Cardiac fibroblast (primary cell): Measurements from ENCODE around the gene PARP3.
"Not testable (repeated sequence)": the region's sequence is repeated elsewhere in the genome, so short reads cannot be mapped to it uniquely, and the experiment has no call there.

ENCODE experiments used
- DNase-seq, 2 donors: peaks; one replicate each; pipeline versions ENCODE4 v3.0.0 to v3.0.0-alpha.2; 2010; ENCODE audit warnings: low read depth in 2 of 2
- H3K4me3 ChIP-seq, 2 donors: replicated peaks in 1 of 2; 1 replicate in 1 of 2; 2 replicates in 1 of 2; pipeline ENCODE4 v1.5.1; 2011; ENCODE audit warnings: low read depth in 2 of 2, low read length in 2 of 2, mild to moderate bottlenecking in 2 of 2, moderate library complexity in 1 of 2
- CTCF ChIP-seq: IDR thresholded peaks from one replicate; pipeline ENCODE4 v1.5.1; 2011; ENCODE audit warnings: low read depth, mild to moderate bottlenecking, low read length, inconsistent platforms

PARP3 gene

GRCh38 chr3:51904034-51904823, 37.9 kb upstream of the PARP3 start:
- no peak overlapping the region for H3K4me3 ChIP-seq
- DNase-seq, result no peak
- TF ChIP-seq CTCF, result no peak

- TF ChIP-seq CTCF, result no peak
- DNase-seq, result no peak
- no peak overlapping the region for H3K4me3 ChIP-seq
Observed at GRCh38 chr3:51908026-51908425, 34.1 kb upstream of the PARP3 start.

GRCh38 chr3:51916418-51916817, 25.7 kb upstream of the PARP3 start:
- H3K4me3 ChIP-seq, result no peak overlapping the region
- TF ChIP-seq CTCF, result no peak
- DNase-seq, result no peak

- no peak for DNase-seq
- H3K4me3 ChIP-seq, result no peak overlapping the region
- no peak for TF ChIP-seq CTCF
Observed at GRCh38 chr3:51921081-51921578, 21.0 kb upstream of the PARP3 start.

GRCh38 chr3:51927061-51927977, 14.8 kb upstream of the PARP3 start:
- no peak overlapping the region for H3K4me3 ChIP-seq
- TF ChIP-seq CTCF, result no peak
- DNase-seq, result no peak

- no peak for TF ChIP-seq CTCF
- DNase-seq, result no peak
- H3K4me3 ChIP-seq, result no peak overlapping the region
Observed at GRCh38 chr3:51928438-51928837, 13.7 kb upstream of the PARP3 start.

- not testable (repeated sequence) for DNase-seq
Observed at GRCh38 chr3:51928981-51929380, 13.2 kb upstream of the PARP3 start.

More at GRCh38 chr3:51928981-51929380, 13.2 kb upstream of the PARP3 start:
- not testable (repeated sequence) for H3K4me3 ChIP-seq
